Psoas muscle (tissue), 8 donors: Measurements from ENCODE around the gene TTC14. TPM values are rescaled to one million over a fixed set of nuclear protein-coding genes. Genes with fewer than 3 reads are reported as not detected.
"Not testable (repeated sequence)": the region's sequence is repeated elsewhere in the genome, so short reads cannot be mapped to it uniquely, and the experiment has no call there.

Experiments used
- ATAC-seq, 4 donors: fragments of 200-7000 bp; cut with Tn5 transposase; one replicate each; pipeline ENCODE4 v1.9.1; 2020; ENCODE audit warnings: moderate library complexity in 3 of 4, mild to moderate bottlenecking in 2 of 4
- DNase-seq, 2 donors: peaks; one replicate each; pipeline ENCODE4 v3.0.0-alpha.2; 2020
- H3K27ac ChIP-seq: fragments of 200-600 bp; one replicate; pipeline ENCODE4 v1.8.0; 2022
- H3K27me3 ChIP-seq, 3 donors: fragments of 200-600 bp in 1 of 3; one replicate each; pipeline versions ENCODE4 v1.6.1 to v1.8.0; 2013 to 2022; ENCODE audit warnings: low read length in 2 of 3, mild to moderate bottlenecking in 2 of 3, moderate library complexity in 1 of 3; ENCODE audit not compliant: insufficient read depth in 3 of 3
- H3K36me3 ChIP-seq, 2 donors: fragments of 200-600 bp in 1 of 2; one replicate each; pipeline versions ENCODE4 v1.6.1 to v1.8.0; 2013 to 2022; ENCODE audit warnings: low read depth in 1 of 2, mild to moderate bottlenecking in 1 of 2, moderate library complexity in 1 of 2; ENCODE audit not compliant: insufficient read depth in 1 of 2
- H3K4me1 ChIP-seq: fragments of 200-600 bp; one replicate; pipeline ENCODE4 v1.8.0; 2022
- H3K4me3 ChIP-seq: fragments of 200-600 bp; one replicate; pipeline ENCODE4 v1.8.0; 2022; ENCODE audit warnings: mild to moderate bottlenecking
- H3K9me3 ChIP-seq: fragments of 200-600 bp; one replicate; pipeline ENCODE4 v1.8.0; 2022
- CTCF ChIP-seq: fragments of 200-600 bp; IDR thresholded peaks from one replicate; pipeline ENCODE4 v1.8.0; 2022; ENCODE audit warnings: antibody characterized with exemption
- WGBS, 3 donors: extraction: QIAGEN DNeasy Blood & Tissue Kit; methylation state at CpG; one replicate each; pipeline versions ENCODE4 v1.1.6 to v1.1.7; 2013; 5-methylcytosine and 5-hydroxymethylcytosine counted together
- intact Hi-C, 2 donors: fragments of 100-400 bp; cut with DNase I; formaldehyde crosslinking; loops; one replicate each; pipeline versions ENCODE4 v1.11.0 to v1.14.2; 2022
- polyA plus RNA-seq, 3 donors: library from polyadenylated mRNA; stranded (reverse); fragments of 200-250 nt; gene quantifications; one replicate each; pipeline ENCODE4 v1.2.3, GENCODE V29; 2013
- total RNA-seq, 4 donors: library from RNA; stranded (reverse); fragmentation: NEBNext Ultra II Directional in 2 of 4; extraction: Animal tissue kit (Norgen Biotek cat#: 25700) in 2 of 4; gene quantifications; one replicate each; pipeline versions ENCODE4 v1.2.1 to v1.2.4, GENCODE V29; 2021 to 2023
- donor health status: healthy with polysubstance abuse.
- donor health status: DM: no; HTN: no; CAD: no; lungs with moderate emphysema.
- donor health status: Bipolar disorder and iron deficiency.
- donor health status: healthy.
- donor health status: DM: yes; HTN: yes; CAD: no.
- donor health status: DM: no; HTN: no; CAD: no.
- donor health status: DM: no; HTN: no; CAD: no.
- donor health status: DM: yes; HTN: yes; CAD: no.

The TTC14 gene
- total and polyA plus RNA-seq, 7 donors: 4.8 to 12.6 (median 9.2) TPM

- H3K4me1 ChIP-seq: no peaks in the 10 kb centered on the region
- no peak overlapping the region for H3K27ac ChIP-seq
- H3K9me3 ChIP-seq: no peaks in the 10 kb centered on the region
- 90 to 92% (median 91%) methylated on average over 5 of the region's 5 CpGs for WGBS, 3 donors
- ATAC-seq (no peak), DNase-seq (no peak)
- no peak for TF ChIP-seq CTCF
- H3K27me3 ChIP-seq: no peaks in the 10 kb centered on the region
- peaks cover 10 to 77% of the 10 kb centered on the region in 2 donors for H3K36me3 ChIP-seq
- intact Hi-C loops: no loop called here
- no peak overlapping the region for H3K4me3 ChIP-seq
These were observed 10.4 kb downstream of the TTC14 start for GRCh38 chr3:180612364-180612763.

- peaks cover 7 to 41% of the 10 kb centered on the region in 2 donors for H3K36me3 ChIP-seq
- 47 to 51% (median 47%) methylated on average over 3 of the region's 3 CpGs for WGBS, 3 donors
- TF ChIP-seq CTCF: no peak
These were observed 14.0 kb downstream of the TTC14 start for GRCh38 chr3:180615954-180616353.

GRCh38 chr3:180617049-180617448, 15.1 kb downstream of the TTC14 start:
- peaks cover 0 to 30% of the 10 kb centered on the region in 2 donors for H3K36me3 ChIP-seq
- no peak overlapping the region for H3K27ac ChIP-seq
- DNase-seq: no peak
- H3K4me3 ChIP-seq: no peak overlapping the region
- H3K27me3 ChIP-seq: no peaks in the 10 kb centered on the region
- 95 to 98% (median 97%) methylated on average over 2 of the region's 2 CpGs for WGBS, 3 donors
- intact Hi-C loops: no loop called here
- H3K9me3 ChIP-seq: no peaks in the 10 kb centered on the region
- no peaks in the 10 kb centered on the region for H3K4me1 ChIP-seq
- no peak for ATAC-seq
- no peak for TF ChIP-seq CTCF

More at GRCh38 chr3:180615954-180616353, 14.0 kb downstream of the TTC14 start:
- Histone ChIP-seq H3K4me1 (no peaks in the 10 kb centered on the region), H3K27me3 (no peaks in the 10 kb centered on the region), H3K9me3 (no peaks in the 10 kb centered on the region), H3K4me3 (no peak overlapping the region), H3K27ac (no peak overlapping the region)
- ATAC-seq (no peak), DNase-seq (no peak)
- intact Hi-C loops: no loop called here

- intact Hi-C loops, H3K4me3 ChIP-seq, H3K4me1 ChIP-seq, H3K9me3 ChIP-seq, ATAC-seq, DNase-seq, H3K27ac ChIP-seq, H3K27me3 ChIP-seq: not testable (repeated sequence)
- H3K36me3 ChIP-seq: peaks cover 0 to 15% of the 10 kb centered on the region in 2 donors
- 90 to 97% (median 95%) methylated on average over 2 of the region's 2 CpGs for WGBS, 3 donors
These were observed 16.6 kb downstream of the TTC14 start for GRCh38 chr3:180618563-180618962.

GRCh38 chr3:180619723-180620122, 17.8 kb downstream of the TTC14 start:
- peaks cover 0 to 8% of the 10 kb centered on the region in 2 donors for H3K36me3 ChIP-seq
- no peak for TF ChIP-seq CTCF
- H3K27me3 ChIP-seq: no peaks in the 10 kb centered on the region
- intact Hi-C loops: no loop called here
- H3K4me3 ChIP-seq: no peak overlapping the region
- 65 to 81% (median 75%) methylated on average over 2 of the region's 2 CpGs for WGBS, 3 donors
- DNase-seq (no peak), ATAC-seq (no peak)
- no peak overlapping the region for H3K27ac ChIP-seq
- H3K4me1 ChIP-seq: no peaks in the 10 kb centered on the region
- no peaks in the 10 kb centered on the region for H3K9me3 ChIP-seq
